ENCODE data around the gene CACNA1C.

DNA sequence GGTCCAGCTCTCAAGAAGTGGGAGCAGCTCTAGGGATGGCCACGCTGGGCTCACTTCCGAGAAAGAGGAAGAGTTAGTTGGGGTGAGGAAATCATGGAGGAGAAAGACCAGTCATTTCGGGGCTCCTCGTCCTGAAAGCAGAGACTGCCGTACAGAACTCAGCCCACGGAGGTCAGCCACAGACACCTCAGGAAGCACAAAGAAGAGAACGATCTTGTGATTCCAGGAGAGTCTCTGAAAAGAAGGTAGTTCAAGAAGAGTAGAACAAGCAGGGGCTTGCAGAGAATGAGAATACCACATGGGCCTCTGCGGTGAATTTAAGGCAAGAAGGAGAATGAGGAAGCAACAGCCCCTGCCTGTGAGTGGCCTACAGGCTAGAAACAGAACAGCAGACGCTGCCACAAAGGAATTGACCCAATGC lies 311.9 kb downstream of the CACNA1C start:
- TF ChIP-seq, protein P1, sequence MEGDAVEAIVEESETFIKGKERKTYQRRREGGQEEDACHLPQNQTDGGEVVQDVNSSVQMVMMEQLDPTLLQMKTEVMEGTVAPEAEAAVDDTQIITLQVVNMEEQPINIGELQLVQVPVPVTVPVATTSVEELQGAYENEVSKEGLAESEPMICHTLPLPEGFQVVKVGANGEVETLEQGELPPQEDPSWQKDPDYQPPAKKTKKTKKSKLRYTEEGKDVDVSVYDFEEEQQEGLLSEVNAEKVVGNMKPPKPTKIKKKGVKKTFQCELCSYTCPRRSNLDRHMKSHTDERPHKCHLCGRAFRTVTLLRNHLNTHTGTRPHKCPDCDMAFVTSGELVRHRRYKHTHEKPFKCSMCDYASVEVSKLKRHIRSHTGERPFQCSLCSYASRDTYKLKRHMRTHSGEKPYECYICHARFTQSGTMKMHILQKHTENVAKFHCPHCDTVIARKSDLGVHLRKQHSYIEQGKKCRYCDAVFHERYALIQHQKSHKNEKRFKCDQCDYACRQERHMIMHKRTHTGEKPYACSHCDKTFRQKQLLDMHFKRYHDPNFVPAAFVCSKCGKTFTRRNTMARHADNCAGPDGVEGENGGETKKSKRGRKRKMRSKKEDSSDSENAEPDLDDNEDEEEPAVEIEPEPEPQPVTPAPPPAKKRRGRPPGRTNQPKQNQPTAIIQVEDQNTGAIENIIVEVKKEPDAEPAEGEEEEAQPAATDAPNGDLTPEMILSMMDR (conservative IDR thresholded peaks at IDR 0.05): no peak
- TF ChIP-seq EZH2 (IDR thresholded peaks at IDR 0.05; ENCODE audit: low read depth): no peak

Data from PC-9 (cell line).